HL-60/S4 treated with phorbol 12-myristate 13-acetate at 8.2 ng/mL for 4 days and 3 days (cell line): ENCODE measurements around the gene PRICKLE3.
"Not testable (repeated sequence)": the region's sequence is repeated elsewhere in the genome, so short reads cannot be mapped to it uniquely, and the experiment has no call there.

Experiments
- in situ Hi-C: fragments of 300-500 bp; cut with MboI; formaldehyde crosslinking; loops from 2 replicates; pipeline ENCODE4 v1.15.0; 2022; ENCODE audit warnings: low sequenced_read_pairs

PRICKLE3 gene

GRCh38 chrX:49163555-49164419, 22.4 kb downstream of the PRICKLE3 start:
- in situ Hi-C loops: no loop called here

- in situ Hi-C loops: no loop called here
Measured at GRCh38 chrX:49162620-49163019, 23.6 kb downstream of the PRICKLE3 start, which contains the start of gene MAGIX. MAGIX (plus strand) TSS chrX:49162758; CDS start chrX:49162890, 132 bp downstream.

GRCh38 chrX:49161632-49162031, 24.5 kb downstream of the PRICKLE3 start:
- in situ Hi-C loops: no loop called here

- in situ Hi-C loops: no loop called here
Measured at GRCh38 chrX:49160908-49161307, 25.3 kb downstream of the PRICKLE3 start.

GRCh38 chrX:49157194-49157593, 29.0 kb downstream of the PRICKLE3 start:
- in situ Hi-C loops: no loop called here

- in situ Hi-C loops: no loop called here
Measured at GRCh38 chrX:49155900-49156837, 30.0 kb downstream of the PRICKLE3 start.

- in situ Hi-C loops: no loop called here
Measured at GRCh38 chrX:49155243-49155899, 30.8 kb downstream of the PRICKLE3 start.

- in situ Hi-C loops: no loop called here
Measured at GRCh38 chrX:49153467-49153866, 32.7 kb downstream of the PRICKLE3 start.

- in situ Hi-C loops: not testable (repeated sequence)
Measured at GRCh38 chrX:49149291-49149690, 36.9 kb downstream of the PRICKLE3 start.

GRCh38 chrX:49148390-49149100, 37.6 kb downstream of the PRICKLE3 start:
- in situ Hi-C loops: not testable (repeated sequence)

- in situ Hi-C loops: no loop called here
Measured at GRCh38 chrX:49147936-49148335, 38.2 kb downstream of the PRICKLE3 start.

GRCh38 chrX:49147282-49147681, 38.9 kb downstream of the PRICKLE3 start:
- in situ Hi-C loops: no loop called here

GRCh38 chrX:49143154-49143553, 43.0 kb downstream of the PRICKLE3 start:
- in situ Hi-C loops: not testable (repeated sequence)

GRCh38 chrX:49142264-49142663, 43.9 kb downstream of the PRICKLE3 start:
- in situ Hi-C loops: not testable (repeated sequence)

- in situ Hi-C loops: no loop called here
Measured at GRCh38 chrX:49139713-49140112, 46.5 kb downstream of the PRICKLE3 start.

- in situ Hi-C loops: no loop called here
Measured at GRCh38 chrX:49137492-49137891, 48.7 kb downstream of the PRICKLE3 start.

- in situ Hi-C loops: no loop called here
Measured at GRCh38 chrX:49133759-49134158, 52.4 kb downstream of the PRICKLE3 start.

GRCh38 chrX:49132275-49132674, 53.9 kb downstream of the PRICKLE3 start:
- in situ Hi-C loops: not testable (repeated sequence)

- in situ Hi-C loops: no loop called here
Measured at GRCh38 chrX:49129427-49129826, 56.7 kb downstream of the PRICKLE3 start.

- in situ Hi-C loops: not testable (repeated sequence)
Measured at GRCh38 chrX:49127742-49128258, 58.4 kb downstream of the PRICKLE3 start.
